SIG-M5 treated with dmso at 0.1 percent for 504 hours (cell line): ENCODE data around the gene MAP7D3.
A peak's percentile ranks its signal among the peaks of the same experiment; 100 is the strongest.

Experiments used
- DNase-seq: peaks from one replicate; lab custom pipeline; 2025; ENCODE audit not compliant: unreplicated experiment; lab: John Stamatoyannopoulos, UW

MAP7D3 gene

GRCh38 chrX:136209016-136209738 lies 42.0 kb downstream of the MAP7D3 start:
- DNase-seq = no peak

- no peak for DNase-seq
Observed at GRCh38 chrX:136207546-136207945, 43.7 kb downstream of the MAP7D3 start.

GRCh38 chrX:136206916-136207315 lies 44.3 kb downstream of the MAP7D3 start:
- no peak for DNase-seq

GRCh38 chrX:136205882-136206380 lies 45.3 kb downstream of the MAP7D3 start:
- no peak for DNase-seq

GRCh38 chrX:136204571-136204970 lies 46.6 kb downstream of the MAP7D3 start:
- no peak for DNase-seq

- no peak for DNase-seq
Observed at GRCh38 chrX:136203951-136204350, 47.2 kb downstream of the MAP7D3 start.

DNA sequence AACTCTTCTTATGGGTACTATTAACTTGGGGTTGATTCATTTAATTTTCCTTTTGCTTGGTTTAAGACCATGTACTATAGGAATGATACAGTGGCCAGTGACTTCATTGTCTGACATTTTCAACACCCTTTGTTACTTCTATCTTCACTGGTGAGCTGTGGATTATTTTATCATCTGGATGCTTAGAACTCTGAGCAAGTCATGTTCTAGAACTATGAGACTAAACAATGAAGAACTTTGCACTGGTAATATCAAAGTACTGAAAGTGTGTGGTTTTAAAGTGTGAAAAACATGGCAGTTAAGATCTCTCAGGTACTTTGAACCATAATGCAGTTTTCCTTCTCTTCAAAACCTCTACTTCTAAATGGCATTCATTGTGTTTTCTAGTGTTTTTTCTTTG lies 47.8 kb downstream of the MAP7D3 start:
- DNase-seq = no peak

DNA sequence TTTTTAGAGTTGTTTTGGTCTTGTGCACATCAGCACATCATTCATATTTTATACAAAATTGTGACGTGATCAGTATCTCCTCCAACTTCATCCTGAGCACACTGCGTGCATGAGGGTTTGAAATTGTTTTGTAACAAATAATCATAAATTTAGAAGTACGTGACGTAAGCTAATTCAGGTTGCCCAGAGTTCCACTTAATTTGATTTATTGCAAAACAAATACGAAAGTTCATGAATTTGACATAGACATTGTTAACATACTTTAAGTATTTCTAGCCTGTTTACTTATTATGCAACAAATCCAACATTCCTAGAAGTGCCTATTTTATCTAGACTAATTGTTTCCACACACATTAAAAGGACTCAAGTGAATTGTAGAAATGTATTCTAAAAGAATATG lies 48.3 kb downstream of the MAP7D3 start:
- no peak for DNase-seq

DNA sequence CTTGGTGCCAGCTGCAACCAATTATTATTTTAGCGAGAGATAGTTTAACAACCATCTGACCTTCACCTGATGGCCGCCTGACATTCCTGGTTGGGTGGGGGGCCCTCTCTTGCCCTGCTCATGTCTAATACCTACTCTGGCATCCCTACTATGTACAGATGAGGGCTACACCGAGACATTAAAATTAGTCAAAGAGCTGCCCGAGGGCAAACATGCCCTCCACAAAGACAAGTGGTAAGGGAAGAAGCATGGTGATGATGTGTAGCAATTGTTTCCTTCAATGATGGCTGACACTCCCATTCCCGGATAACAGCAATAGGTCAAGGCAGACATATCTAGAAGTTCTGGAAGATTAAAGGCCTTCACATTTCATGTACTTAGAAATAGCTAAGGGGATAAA lies 49.6 kb downstream of the MAP7D3 start:
- DNase-seq = no peak

- DNase-seq = peak; percentile 19
Observed at GRCh38 chrX:136200466-136200865, 50.7 kb downstream of the MAP7D3 start.

- no peak for DNase-seq
Observed at GRCh38 chrX:136199365-136199764, 51.8 kb downstream of the MAP7D3 start.

- no peak for DNase-seq
Observed at GRCh38 chrX:136198678-136199243, 52.4 kb downstream of the MAP7D3 start.

DNA sequence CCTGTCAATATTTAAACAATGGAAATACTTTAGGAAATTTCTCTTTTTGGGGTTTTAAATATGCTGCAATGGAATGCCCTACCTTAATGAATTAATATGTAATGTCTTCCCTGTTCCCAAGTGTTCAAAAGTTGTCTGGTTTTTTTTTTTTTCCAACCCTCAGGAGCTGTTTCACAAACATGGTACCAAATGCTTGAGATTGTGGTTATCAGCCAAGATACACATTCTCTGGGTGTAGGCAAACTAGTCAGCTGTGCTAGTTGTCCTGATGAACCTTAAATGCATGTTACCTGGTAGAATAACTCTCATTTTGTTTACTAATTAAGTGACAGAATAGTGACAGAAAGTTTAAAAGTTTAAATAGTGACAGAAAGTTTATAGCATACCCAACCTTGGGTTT lies 53.2 kb downstream of the MAP7D3 start:
- DNase-seq = no peak

DNA sequence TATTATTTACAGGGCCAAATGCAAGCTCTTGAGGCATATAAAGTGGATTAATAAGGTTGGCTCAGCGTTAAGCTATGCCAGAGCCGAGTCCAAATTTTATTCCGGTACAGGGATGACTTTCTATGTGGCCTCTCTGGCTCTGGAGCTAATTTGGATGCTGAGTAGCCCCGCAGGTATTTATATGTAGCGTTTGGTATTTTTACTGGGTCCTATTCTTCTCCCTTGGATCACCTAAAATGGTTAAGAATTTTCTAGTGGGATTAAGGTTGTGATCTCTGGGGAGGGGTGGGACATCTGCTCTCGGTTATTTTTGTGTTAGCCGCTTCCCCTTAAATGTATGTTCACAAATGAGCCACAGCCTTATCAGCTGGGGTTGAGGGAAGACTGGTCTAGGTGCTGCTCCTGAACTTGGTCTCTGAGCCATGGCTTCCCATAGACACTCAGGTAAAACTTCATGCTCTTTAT lies 54.5 kb downstream of the MAP7D3 start:
- no peak for DNase-seq

- DNase-seq = no peak
Observed at GRCh38 chrX:136195247-136195646, 56.0 kb downstream of the MAP7D3 start.

GRCh38 chrX:136194536-136194935 lies 56.7 kb downstream of the MAP7D3 start:
- DNase-seq = no peak

DNA sequence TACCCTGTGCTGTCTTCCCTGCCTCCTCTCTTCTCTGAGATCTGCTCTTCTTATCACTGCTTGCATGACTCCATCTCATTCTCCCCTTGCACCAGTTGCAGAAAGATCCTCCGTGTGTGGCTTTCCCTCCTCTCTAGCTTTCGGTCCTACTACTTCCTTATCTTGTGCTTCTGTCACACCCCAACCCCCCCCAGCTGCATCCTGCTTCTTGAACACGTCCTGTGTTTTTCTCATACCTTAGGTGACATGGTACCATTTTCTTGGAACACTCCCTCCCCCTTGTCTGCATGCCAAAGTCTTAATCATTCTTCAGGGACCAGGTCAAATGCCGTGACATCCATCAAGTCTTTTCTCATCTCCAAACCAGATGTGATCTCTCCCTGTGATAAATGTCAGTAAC lies 57.4 kb downstream of the MAP7D3 start:
- DNase-seq = peak; percentile 59

DNA sequence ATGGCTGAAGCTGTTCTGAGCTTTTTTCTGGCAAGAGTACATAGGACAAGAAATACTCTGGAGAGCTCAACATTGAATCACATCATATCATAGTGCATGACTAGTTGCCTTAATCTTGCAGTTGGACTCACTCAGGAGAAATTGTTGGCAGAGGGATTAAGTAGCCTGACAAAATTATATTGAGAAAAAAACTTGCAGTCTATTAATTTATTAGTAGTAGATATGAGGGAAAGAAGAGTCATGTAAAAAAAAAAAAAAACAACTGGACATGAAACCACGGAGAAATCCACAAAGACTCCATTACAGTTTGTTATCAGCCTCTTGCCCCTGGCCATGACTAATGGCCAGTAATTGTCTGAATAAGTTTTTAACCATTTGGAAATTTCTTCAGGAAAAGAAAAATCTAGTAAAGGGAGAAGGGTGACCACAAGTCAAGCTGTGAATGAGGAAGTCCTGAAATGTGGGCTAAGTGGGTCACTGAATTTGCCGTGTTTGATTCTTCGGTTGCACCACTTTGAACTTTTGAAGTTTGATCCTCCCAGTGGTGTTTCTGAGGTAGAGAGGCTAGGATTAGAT lies 58.3 kb downstream of the MAP7D3 start:
- peak; percentile 45 for DNase-seq

GRCh38 chrX:136192135-136192534 lies 59.1 kb downstream of the MAP7D3 start:
- DNase-seq = no peak

DNA sequence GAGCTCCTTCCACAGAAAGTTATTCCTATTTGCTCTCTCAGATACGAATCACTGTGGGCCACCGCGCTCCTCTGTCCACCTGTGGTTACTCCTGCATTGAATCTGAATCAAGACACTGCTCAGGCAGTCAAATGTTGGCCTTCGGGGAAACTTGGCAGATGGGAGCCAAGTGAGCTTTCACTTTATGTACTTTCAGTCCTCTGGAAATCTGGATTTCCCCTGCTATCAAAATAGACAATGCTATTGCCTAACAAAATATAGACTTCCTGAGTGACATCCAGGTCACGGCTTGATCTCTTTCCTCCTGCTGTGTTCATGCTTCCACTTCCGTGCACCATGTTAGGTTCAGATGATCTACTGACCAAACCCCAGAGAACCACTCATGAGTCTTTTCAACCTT lies 60.0 kb downstream of the MAP7D3 start:
- no peak for DNase-seq

- no peak for DNase-seq
Observed at GRCh38 chrX:136190038-136190713, 61.0 kb downstream of the MAP7D3 start.

DNA sequence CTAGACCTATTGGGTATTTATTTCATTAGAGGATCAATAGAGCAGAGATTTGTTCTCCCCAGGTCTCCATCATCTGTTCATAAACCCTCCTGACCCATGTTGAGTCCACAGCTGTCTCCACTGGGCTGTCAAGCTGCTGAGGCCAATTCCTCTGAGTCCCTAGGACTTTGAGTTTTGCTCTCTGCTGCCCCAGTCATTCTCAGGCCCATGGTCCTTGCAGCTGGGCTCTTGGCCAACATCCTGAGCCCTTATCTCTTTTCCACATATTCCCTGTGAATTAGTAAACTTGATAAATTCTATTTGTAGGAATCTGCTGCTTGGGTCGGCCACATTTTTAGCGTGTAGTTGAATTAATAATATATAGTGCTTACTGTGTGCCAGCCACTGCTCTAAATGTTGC lies 62.0 kb downstream of the MAP7D3 start:
- DNase-seq = no peak
